Mammary microvascular endothelial cell (primary cell): ENCODE data around the gene BPNT1. TPM values are rescaled to one million over a fixed set of nuclear protein-coding genes. Genes with fewer than 3 reads are reported as not detected.

ENCODE experiments used
- total RNA-seq: library from RNA; depleted of rRNA; stranded (reverse); fragments of >200 nt; gene quantifications from 2 replicates; pipeline ENCODE4 v1.2.3, GENCODE V29; 2015

Gene BPNT1
- total RNA-seq, result 24.2 and 28.6 TPM in 2 replicates

GRCh38 chr1:220089650-220090556 is at the start of gene BPNT1:
Gene BPNT1, minus strand, starts transcription at chr1:220089788. Its CDS starts 9,942 bp downstream, at chr1:220079846.

GRCh38 chr1:220094016-220094911 is 4.7 kb upstream of the BPNT1 start, which contains the start of gene IARS2:
Gene IARS2, plus strand, starts transcription at chr1:220094132. Its CDS starts 85 bp downstream, at chr1:220094217.

GRCh38 chr1:220046052-220046930 is 43.3 kb downstream of the BPNT1 start, which contains the start of gene EPRS1:
Gene EPRS1, minus strand, starts transcription at chr1:220046505. Its CDS starts 117 bp downstream, at chr1:220046388.

Other genes starting within 250 kb of the BPNT1 start
- not detected in 2 replicates for gene SLC30A10, start 161.2 kb downstream of the BPNT1 start, total RNA-seq
- gene EPRS1, start 43.3 kb downstream of the BPNT1 start, total RNA-seq, result 84.2 and 85.5 TPM in 2 replicates
- gene IARS2, start 4.3 kb upstream of the BPNT1 start, total RNA-seq, result 77.5 and 80.2 TPM in 2 replicates
- gene RAB3GAP2, start 182.7 kb upstream of the BPNT1 start, total RNA-seq, result 17.6 and 18.3 TPM in 2 replicates